Measurements from ENCODE around the gene NKG7. TPM values are rescaled to one million over a fixed set of nuclear protein-coding genes. Genes with fewer than 3 reads are reported as not detected.

The NKG7 gene
- total and polyA plus RNA-seq, 2 experiments from 2014 or later, result not detected

DNA sequence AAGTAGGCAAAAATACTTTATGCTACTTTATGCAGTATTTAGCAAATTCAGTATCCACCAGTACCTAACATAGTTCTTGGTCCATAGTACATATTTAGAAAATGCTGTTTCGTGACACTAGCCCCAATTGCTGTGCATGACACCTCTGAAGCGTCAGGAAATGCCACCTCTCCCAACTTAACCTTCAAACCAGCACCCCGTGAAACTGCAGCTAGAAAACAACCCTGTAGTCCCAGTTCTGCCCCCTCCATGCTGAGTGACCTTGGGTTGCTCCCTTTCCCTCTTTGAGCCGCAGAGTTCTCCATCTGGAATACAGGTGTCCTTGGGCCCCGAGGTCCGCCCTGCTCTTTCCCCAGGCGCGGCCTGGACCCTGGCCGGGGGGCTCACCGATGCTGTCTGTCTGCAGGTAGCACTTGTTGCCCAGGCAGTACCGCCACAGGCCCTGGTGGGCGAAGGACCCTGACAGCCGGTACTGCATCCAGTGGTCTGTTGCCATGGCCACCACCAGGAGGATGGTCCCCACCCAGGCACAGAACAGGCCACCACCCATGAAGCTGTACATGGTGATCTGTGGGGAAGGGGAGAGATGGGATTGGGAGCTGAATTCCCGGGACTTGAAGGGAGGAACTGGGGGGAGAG, 14.5 kb upstream of the NKG7 start:
- no peaks in the 10 kb centered on the region for H3K36me3 ChIP-seq (replicated peaks; ENCODE audit: insufficient read depth, low read depth)
- H3K27ac ChIP-seq, result no peak overlapping the region
- no peaks in the 10 kb centered on the region for H3K4me1 ChIP-seq (ENCODE audit: insufficient read depth)
- H3K79me2 ChIP-seq, result no peaks in the 10 kb centered on the region
- H3K4me2 ChIP-seq, result no peak overlapping the region
- H3K4me3 ChIP-seq, result no peak overlapping the region
- H4K20me1 ChIP-seq (ENCODE audit: insufficient read depth, poor library complexity, severe bottlenecking), result no peaks in the 10 kb centered on the region
- no peak for DNase-seq (ENCODE audit: low spot score)
- WGBS (ENCODE audit: low lambda C conversion rate, missing lambda C conversion rate), result 92% methylated on average over 14 of the region's 14 CpGs
- no peak for TF ChIP-seq EZH2 (IDR thresholded peaks at IDR 0.05; ENCODE audit: borderline replicate concordance)
- TF ChIP-seq, protein P1, sequence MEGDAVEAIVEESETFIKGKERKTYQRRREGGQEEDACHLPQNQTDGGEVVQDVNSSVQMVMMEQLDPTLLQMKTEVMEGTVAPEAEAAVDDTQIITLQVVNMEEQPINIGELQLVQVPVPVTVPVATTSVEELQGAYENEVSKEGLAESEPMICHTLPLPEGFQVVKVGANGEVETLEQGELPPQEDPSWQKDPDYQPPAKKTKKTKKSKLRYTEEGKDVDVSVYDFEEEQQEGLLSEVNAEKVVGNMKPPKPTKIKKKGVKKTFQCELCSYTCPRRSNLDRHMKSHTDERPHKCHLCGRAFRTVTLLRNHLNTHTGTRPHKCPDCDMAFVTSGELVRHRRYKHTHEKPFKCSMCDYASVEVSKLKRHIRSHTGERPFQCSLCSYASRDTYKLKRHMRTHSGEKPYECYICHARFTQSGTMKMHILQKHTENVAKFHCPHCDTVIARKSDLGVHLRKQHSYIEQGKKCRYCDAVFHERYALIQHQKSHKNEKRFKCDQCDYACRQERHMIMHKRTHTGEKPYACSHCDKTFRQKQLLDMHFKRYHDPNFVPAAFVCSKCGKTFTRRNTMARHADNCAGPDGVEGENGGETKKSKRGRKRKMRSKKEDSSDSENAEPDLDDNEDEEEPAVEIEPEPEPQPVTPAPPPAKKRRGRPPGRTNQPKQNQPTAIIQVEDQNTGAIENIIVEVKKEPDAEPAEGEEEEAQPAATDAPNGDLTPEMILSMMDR (IDR thresholded peaks at IDR 0.05; ENCODE audit: poor library complexity), result no peak
- TF ChIP-seq EZH2phosphoT487 (IDR thresholded peaks at IDR 0.05; ENCODE audit: low read depth, severe bottlenecking, unreplicated experiment), result no peak
- no peaks in the 10 kb centered on the region for H3K9me3 ChIP-seq (ENCODE audit: low read depth)
- no peak overlapping the region for H2AFZ ChIP-seq
- H3K27me3 ChIP-seq, result no peaks in the 10 kb centered on the region
- H3K9me2 ChIP-seq (replicated peaks; ENCODE audit: insufficient read depth), result no peaks in the 10 kb centered on the region

- H2AFZ ChIP-seq, result no peak overlapping the region
- no peak for DNase-seq (ENCODE audit: low spot score)
- no peak overlapping the region for H3K4me2 ChIP-seq
- H3K27me3 ChIP-seq, result no peaks in the 10 kb centered on the region
- TF ChIP-seq EZH2phosphoT487 (IDR thresholded peaks at IDR 0.05; ENCODE audit: low read depth, severe bottlenecking, unreplicated experiment) (no peak), EZH2 (IDR thresholded peaks at IDR 0.05; ENCODE audit: borderline replicate concordance) (no peak)
- TF ChIP-seq, protein P1 (IDR thresholded peaks at IDR 0.05; ENCODE audit: poor library complexity), result no peak
- no peak overlapping the region for H3K27ac ChIP-seq
- H3K4me1 ChIP-seq (ENCODE audit: insufficient read depth), result no peaks in the 10 kb centered on the region
- no peaks in the 10 kb centered on the region for H4K20me1 ChIP-seq (ENCODE audit: insufficient read depth, poor library complexity, severe bottlenecking)
- WGBS (ENCODE audit: low lambda C conversion rate, missing lambda C conversion rate), result 88% methylated on average over 4 of the region's 4 CpGs
- H3K79me2 ChIP-seq, result no peaks in the 10 kb centered on the region
- no peaks in the 10 kb centered on the region for H3K9me3 ChIP-seq (ENCODE audit: low read depth)
- no peaks in the 10 kb centered on the region for H3K9me2 ChIP-seq (replicated peaks; ENCODE audit: insufficient read depth)
- H3K36me3 ChIP-seq (replicated peaks; ENCODE audit: insufficient read depth, low read depth), result no peaks in the 10 kb centered on the region
- no peak overlapping the region for H3K4me3 ChIP-seq
Measured at GRCh38 chr19:51382004-51382403, 9.6 kb upstream of the NKG7 start.

DNA sequence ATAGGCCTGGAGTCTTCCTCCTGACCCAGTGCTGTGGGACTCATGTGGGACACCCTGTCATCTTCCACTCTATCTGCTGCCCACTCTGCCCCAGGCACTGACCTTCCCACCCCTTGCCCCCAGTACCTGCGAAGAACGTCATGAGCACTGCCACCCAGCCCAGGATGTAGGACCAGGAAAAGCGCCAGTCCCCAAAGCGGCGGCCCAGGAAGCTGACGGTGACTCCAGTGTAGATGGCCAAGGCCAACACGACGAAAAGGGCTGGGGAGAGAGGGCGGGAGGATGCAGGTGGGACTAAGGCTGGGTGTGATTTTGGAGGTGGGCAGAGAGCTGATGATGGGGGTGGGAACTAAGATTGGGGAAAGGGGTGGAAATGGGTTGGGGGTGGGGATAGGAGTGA, 7.9 kb upstream of the NKG7 start:
- Histone ChIP-seq H3K79me2 (no peaks in the 10 kb centered on the region), H3K4me1 (ENCODE audit: insufficient read depth) (no peaks in the 10 kb centered on the region), H3K27me3 (no peaks in the 10 kb centered on the region), H2AFZ (no peak overlapping the region), H3K36me3 (replicated peaks; ENCODE audit: insufficient read depth, low read depth) (no peaks in the 10 kb centered on the region), H3K4me3 (no peak overlapping the region), H4K20me1 (ENCODE audit: insufficient read depth, poor library complexity, severe bottlenecking) (no peaks in the 10 kb centered on the region), H3K4me2 (no peak overlapping the region), H3K9me2 (replicated peaks; ENCODE audit: insufficient read depth) (no peaks in the 10 kb centered on the region), H3K9me3 (ENCODE audit: low read depth) (no peaks in the 10 kb centered on the region), H3K27ac (no peak overlapping the region)
- WGBS (ENCODE audit: low lambda C conversion rate, missing lambda C conversion rate), result 90% methylated on average over 8 of the region's 9 CpGs
- no peak for DNase-seq (ENCODE audit: low spot score)
- TF ChIP-seq, protein P1 (IDR thresholded peaks at IDR 0.05; ENCODE audit: poor library complexity), result no peak
- TF ChIP-seq EZH2phosphoT487 (IDR thresholded peaks at IDR 0.05; ENCODE audit: low read depth, severe bottlenecking, unreplicated experiment) (no peak), EZH2 (IDR thresholded peaks at IDR 0.05; ENCODE audit: borderline replicate concordance) (no peak)
